GM23338 (cell line): Measurements from ENCODE around the gene CBLC. TPM values are rescaled to one million over a fixed set of nuclear protein-coding genes. Genes with fewer than 3 reads are reported as not detected.
A peak's percentile ranks its signal among the peaks of the same experiment; 100 is the strongest.

Experiments used
- ATAC-seq: fragments of 200-7000 bp; cut with Tn5 transposase; 3 replicates; pipeline ENCODE4 v1.9.1; 2020
- DNase-seq: peaks from one replicate; pipeline ENCODE4 v3.0.0-alpha.2; 2015; ENCODE audit warnings: low spot score
- H2AFZ ChIP-seq: fragments of 200-600 bp; sonication (generic); 2 replicates; pipeline ENCODE4 v1.8.0; 2016; ENCODE audit warnings: antibody characterized with exemption, mild to moderate bottlenecking, moderate library complexity
- H3F3A ChIP-seq: fragments of 200-600 bp; sonication (generic); replicated peaks from 2 replicates; pipeline ENCODE4 v1.8.0; 2017; ENCODE audit warnings: antibody characterized with exemption, mixed run types, low read depth
- H3K27ac ChIP-seq: fragments of 200-600 bp; sonication (generic); 2 replicates; pipeline ENCODE4 v1.6.1; 2016; ENCODE audit warnings: low read depth
- H3K27me3 ChIP-seq: fragments of 200-600 bp; sonication (generic); 2 replicates; pipeline ENCODE4 v1.8.0; 2016; ENCODE audit warnings: mild to moderate bottlenecking, mixed run types, moderate library complexity; ENCODE audit not compliant: insufficient read depth
- H3K36me3 ChIP-seq: fragments of 200-600 bp; sonication (generic); 2 replicates; pipeline ENCODE4 v1.8.0; 2016; ENCODE audit warnings: mild to moderate bottlenecking; ENCODE audit not compliant: insufficient read depth
- H3K4me1 ChIP-seq: fragments of 200-600 bp; sonication (generic); 2 replicates; pipeline ENCODE4 v1.8.0; 2016; ENCODE audit warnings: mild to moderate bottlenecking, moderate library complexity; ENCODE audit not compliant: insufficient read depth
- H3K4me2 ChIP-seq: fragments of 200-600 bp; sonication (generic); 2 replicates; pipeline ENCODE4 v1.7.1; 2017; ENCODE audit warnings: mixed run types
- H3K4me3 ChIP-seq: fragments of 200-600 bp; sonication (generic); 2 replicates; pipeline ENCODE4 v1.6.1; 2016; ENCODE audit warnings: mixed run types
- H3K79me2 ChIP-seq: fragments of 200-600 bp; sonication (generic); replicated peaks from 2 replicates; pipeline ENCODE4 v1.8.0; 2017; ENCODE audit warnings: mild to moderate bottlenecking; ENCODE audit not compliant: insufficient read depth
- H3K9me2 ChIP-seq: fragments of 200-600 bp; sonication (generic); 2 replicates; pipeline ENCODE4 v1.8.0; 2017; ENCODE audit not compliant: insufficient read depth
- H4K20me1 ChIP-seq: fragments of 200-600 bp; sonication (generic); replicated peaks from 2 replicates; pipeline ENCODE4 v1.8.0; 2017; ENCODE audit warnings: mild to moderate bottlenecking; ENCODE audit not compliant: insufficient read depth
- H3K27ac Mint-ChIP-seq: 2 replicates; pipeline ENCODE4 v1.8.0; 2020; ENCODE audit warnings: inconsistent platforms, mild to moderate bottlenecking, moderate library complexity, mixed read lengths
- H3K27me3 Mint-ChIP-seq: 3 replicates; pipeline ENCODE4 v1.8.0; 2022; ENCODE audit warnings: low read depth, mild to moderate bottlenecking, moderate library complexity, mixed read lengths, inconsistent platforms; ENCODE audit not compliant: insufficient read depth, poor library complexity
- H3K36me3 Mint-ChIP-seq: 3 replicates; pipeline ENCODE4 v1.8.0; 2021; ENCODE audit warnings: low read depth, mild to moderate bottlenecking, inconsistent platforms, moderate library complexity, mixed read lengths
- H3K4me1 Mint-ChIP-seq: 3 replicates; pipeline ENCODE4 v1.8.0; 2020; ENCODE audit warnings: mild to moderate bottlenecking, inconsistent platforms, mixed read lengths
- H3K4me3 Mint-ChIP-seq: 3 replicates; pipeline ENCODE4 v1.8.0; 2021; ENCODE audit warnings: moderate library complexity, mild to moderate bottlenecking, inconsistent platforms, mixed read lengths
- H3K9me3 Mint-ChIP-seq: 3 replicates; pipeline ENCODE4 v1.8.0; 2020; ENCODE audit warnings: moderate library complexity, mild to moderate bottlenecking, inconsistent platforms, mixed read lengths
- CREB1 ChIP-seq: fragments of 250-450 bp; sonication (Bioruptor Pico); IDR thresholded peaks from 2 replicates; pipeline ENCODE4 v1.5.0; 2020; ENCODE audit warnings: low read depth, mild to moderate bottlenecking, moderate library complexity
- EZH2 ChIP-seq: fragments of 200-600 bp; sonication (generic); IDR thresholded peaks from one replicate; pipeline ENCODE4 v1.8.0; 2017; ENCODE audit warnings: antibody characterized with exemption, mild to moderate bottlenecking, low read depth; ENCODE audit not compliant: unreplicated experiment
- JUNB ChIP-seq: IDR thresholded peaks from one replicate; pipeline ENCODE4 v1.6.1; 2016; ENCODE audit warnings: antibody characterized with exemption; ENCODE audit not compliant: unreplicated experiment
- NANOG ChIP-seq: IDR thresholded peaks from 2 replicates; pipeline ENCODE4 v1.6.1; 2016; ENCODE audit warnings: antibody characterized with exemption, borderline replicate concordance
- STAT1 ChIP-seq: IDR thresholded peaks from one replicate; pipeline ENCODE4 v1.6.1; 2016; ENCODE audit warnings: antibody characterized with exemption; ENCODE audit not compliant: unreplicated experiment
- ZNF114 ChIP-seq: fragments of 250-450 bp; sonication (Bioruptor Pico); IDR thresholded peaks from 2 replicates; pipeline ENCODE4 v1.5.0; 2020; ENCODE audit warnings: mild to moderate bottlenecking, moderate library complexity
- ZNF331 ChIP-seq: fragments of 250-450 bp; sonication (Bioruptor Pico); IDR thresholded peaks from 2 replicates; pipeline ENCODE4 v1.5.0; 2020; ENCODE audit warnings: low read depth, mild to moderate bottlenecking, moderate library complexity
- polyA plus RNA-seq: library from polyadenylated mRNA; unstranded; fragments of >200 nt; fragmentation: Nextera tagmentation; extraction: Ambion mirVana; gene quantifications from 2 replicates; pipeline ENCODE4 v1.2.1, GENCODE V29; 2016
- total RNA-seq: library from RNA; depleted of rRNA; stranded (reverse); fragments of >200 nt; shearing (Covaris generic); gene quantifications from 2 replicates; pipeline ENCODE4 v1.2.3, GENCODE V29; 2014
- TF ChIP-seq, protein P1 (sequence below): IDR thresholded peaks from one replicate; pipeline ENCODE4 v1.6.1; 2018; ENCODE audit warnings: antibody characterized with exemption; ENCODE audit not compliant: unreplicated experiment
- TF ChIP-seq, protein P2 (sequence below): fragments of 250-450 bp; sonication (Bioruptor Pico); IDR thresholded peaks from 2 replicates; pipeline ENCODE4 v1.5.0; 2020; ENCODE audit warnings: mild to moderate bottlenecking, moderate library complexity
- TF ChIP-seq, protein P3 (sequence below): IDR thresholded peaks from 2 replicates; pipeline ENCODE4 v1.6.1; 2016; ENCODE audit warnings: antibody characterized with exemption

CBLC gene
- total and polyA plus RNA-seq, 2 experiments from 2014 or later: 14.5 to 29.3 TPM

DNA sequence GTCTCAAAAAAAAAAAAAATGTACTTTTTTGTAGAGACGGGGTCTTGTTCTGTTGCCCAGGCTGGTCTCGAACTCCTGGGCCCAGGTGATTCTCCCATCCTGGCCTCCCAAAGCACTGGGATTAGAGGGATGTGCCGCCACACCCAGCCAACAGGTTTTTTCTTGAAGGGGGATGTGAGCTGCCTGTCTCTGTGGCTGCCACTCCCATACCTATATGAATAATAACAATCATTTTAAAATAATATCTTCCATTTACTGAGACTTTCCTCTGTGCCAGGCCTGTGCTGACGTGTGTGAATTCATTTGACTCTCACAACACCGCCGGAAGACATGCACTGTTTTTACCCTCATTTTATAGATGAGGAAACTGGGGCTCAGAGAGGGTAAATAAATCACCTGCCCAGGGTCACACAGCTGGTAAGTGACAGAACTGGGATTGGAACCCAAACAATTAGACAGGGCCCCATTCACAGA lies 36.4 kb upstream of the CBLC start (continued):
- TF ChIP-seq, protein P1, sequence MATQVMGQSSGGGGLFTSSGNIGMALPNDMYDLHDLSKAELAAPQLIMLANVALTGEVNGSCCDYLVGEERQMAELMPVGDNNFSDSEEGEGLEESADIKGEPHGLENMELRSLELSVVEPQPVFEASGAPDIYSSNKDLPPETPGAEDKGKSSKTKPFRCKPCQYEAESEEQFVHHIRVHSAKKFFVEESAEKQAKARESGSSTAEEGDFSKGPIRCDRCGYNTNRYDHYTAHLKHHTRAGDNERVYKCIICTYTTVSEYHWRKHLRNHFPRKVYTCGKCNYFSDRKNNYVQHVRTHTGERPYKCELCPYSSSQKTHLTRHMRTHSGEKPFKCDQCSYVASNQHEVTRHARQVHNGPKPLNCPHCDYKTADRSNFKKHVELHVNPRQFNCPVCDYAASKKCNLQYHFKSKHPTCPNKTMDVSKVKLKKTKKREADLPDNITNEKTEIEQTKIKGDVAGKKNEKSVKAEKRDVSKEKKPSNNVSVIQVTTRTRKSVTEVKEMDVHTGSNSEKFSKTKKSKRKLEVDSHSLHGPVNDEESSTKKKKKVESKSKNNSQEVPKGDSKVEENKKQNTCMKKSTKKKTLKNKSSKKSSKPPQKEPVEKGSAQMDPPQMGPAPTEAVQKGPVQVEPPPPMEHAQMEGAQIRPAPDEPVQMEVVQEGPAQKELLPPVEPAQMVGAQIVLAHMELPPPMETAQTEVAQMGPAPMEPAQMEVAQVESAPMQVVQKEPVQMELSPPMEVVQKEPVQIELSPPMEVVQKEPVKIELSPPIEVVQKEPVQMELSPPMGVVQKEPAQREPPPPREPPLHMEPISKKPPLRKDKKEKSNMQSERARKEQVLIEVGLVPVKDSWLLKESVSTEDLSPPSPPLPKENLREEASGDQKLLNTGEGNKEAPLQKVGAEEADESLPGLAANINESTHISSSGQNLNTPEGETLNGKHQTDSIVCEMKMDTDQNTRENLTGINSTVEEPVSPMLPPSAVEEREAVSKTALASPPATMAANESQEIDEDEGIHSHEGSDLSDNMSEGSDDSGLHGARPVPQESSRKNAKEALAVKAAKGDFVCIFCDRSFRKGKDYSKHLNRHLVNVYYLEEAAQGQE: no peak
- TF ChIP-seq CREB1 (CRISPR knock-in tag): no peak
- no peak for TF ChIP-seq ZNF114 (CRISPR knock-in tag)

DNA sequence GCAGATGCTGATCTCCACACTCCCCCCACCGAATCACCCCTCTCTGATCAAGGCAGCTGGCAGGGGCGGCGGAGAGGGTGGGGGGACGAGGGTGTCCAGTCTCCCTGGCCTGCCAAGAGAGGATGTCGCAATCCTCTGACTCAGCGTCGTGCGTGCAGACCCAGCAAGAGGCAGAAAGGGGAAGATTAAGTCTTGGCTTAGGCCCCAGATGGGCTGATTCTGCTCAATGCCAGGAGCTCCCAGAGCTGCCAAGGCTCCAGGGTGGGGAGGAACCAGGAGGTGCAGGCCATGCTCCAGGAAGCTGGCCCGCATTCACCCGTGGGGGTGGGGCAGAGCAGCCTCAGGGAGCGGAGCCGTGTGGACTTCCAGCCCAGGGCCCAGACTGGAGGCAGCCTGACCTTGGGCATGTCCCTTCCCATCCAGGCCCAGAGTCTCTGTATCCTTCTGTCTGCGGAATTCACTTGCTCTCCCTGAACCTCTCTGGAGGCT lies 35.8 kb upstream of the CBLC start:
- Histone ChIP-seq H3K4me3 (no peak overlapping the region), H4K20me1 (no peaks in the 10 kb centered on the region), H2AFZ (peak overlapping the region; percentile 90; the same call in 1 of the 2 replicates), H3K9me2 (no peaks in the 10 kb centered on the region), H3K27me3 (peaks cover 23% of the 10 kb centered on the region), H3K79me2 (no peaks in the 10 kb centered on the region), H3F3A (no peaks in the 10 kb centered on the region), H3K27ac (no peak overlapping the region), H3K36me3 (no peaks in the 10 kb centered on the region), H3K4me2 (peak overlapping the region; percentile 55; the same call in 1 of the 2 replicates), H3K4me1 (no peaks in the 10 kb centered on the region)
- Mint-ChIP-seq H3K4me1 (peaks cover 16% of the 10 kb centered on the region), H3K27ac (no peak overlapping the region), H3K4me3 (no peak overlapping the region), H3K36me3 (no peaks in the 10 kb centered on the region), H3K27me3 (peaks cover 20% of the 10 kb centered on the region), H3K9me3 (no peaks in the 10 kb centered on the region)
- DNase-seq: no peak
- TF ChIP-seq JUNB (no peak), NANOG (no peak), CREB1 (CRISPR knock-in tag) (no peak), ZNF331 (CRISPR knock-in tag) (no peak), STAT1 (no peak), EZH2 (no peak)
- TF ChIP-seq, protein P2, sequence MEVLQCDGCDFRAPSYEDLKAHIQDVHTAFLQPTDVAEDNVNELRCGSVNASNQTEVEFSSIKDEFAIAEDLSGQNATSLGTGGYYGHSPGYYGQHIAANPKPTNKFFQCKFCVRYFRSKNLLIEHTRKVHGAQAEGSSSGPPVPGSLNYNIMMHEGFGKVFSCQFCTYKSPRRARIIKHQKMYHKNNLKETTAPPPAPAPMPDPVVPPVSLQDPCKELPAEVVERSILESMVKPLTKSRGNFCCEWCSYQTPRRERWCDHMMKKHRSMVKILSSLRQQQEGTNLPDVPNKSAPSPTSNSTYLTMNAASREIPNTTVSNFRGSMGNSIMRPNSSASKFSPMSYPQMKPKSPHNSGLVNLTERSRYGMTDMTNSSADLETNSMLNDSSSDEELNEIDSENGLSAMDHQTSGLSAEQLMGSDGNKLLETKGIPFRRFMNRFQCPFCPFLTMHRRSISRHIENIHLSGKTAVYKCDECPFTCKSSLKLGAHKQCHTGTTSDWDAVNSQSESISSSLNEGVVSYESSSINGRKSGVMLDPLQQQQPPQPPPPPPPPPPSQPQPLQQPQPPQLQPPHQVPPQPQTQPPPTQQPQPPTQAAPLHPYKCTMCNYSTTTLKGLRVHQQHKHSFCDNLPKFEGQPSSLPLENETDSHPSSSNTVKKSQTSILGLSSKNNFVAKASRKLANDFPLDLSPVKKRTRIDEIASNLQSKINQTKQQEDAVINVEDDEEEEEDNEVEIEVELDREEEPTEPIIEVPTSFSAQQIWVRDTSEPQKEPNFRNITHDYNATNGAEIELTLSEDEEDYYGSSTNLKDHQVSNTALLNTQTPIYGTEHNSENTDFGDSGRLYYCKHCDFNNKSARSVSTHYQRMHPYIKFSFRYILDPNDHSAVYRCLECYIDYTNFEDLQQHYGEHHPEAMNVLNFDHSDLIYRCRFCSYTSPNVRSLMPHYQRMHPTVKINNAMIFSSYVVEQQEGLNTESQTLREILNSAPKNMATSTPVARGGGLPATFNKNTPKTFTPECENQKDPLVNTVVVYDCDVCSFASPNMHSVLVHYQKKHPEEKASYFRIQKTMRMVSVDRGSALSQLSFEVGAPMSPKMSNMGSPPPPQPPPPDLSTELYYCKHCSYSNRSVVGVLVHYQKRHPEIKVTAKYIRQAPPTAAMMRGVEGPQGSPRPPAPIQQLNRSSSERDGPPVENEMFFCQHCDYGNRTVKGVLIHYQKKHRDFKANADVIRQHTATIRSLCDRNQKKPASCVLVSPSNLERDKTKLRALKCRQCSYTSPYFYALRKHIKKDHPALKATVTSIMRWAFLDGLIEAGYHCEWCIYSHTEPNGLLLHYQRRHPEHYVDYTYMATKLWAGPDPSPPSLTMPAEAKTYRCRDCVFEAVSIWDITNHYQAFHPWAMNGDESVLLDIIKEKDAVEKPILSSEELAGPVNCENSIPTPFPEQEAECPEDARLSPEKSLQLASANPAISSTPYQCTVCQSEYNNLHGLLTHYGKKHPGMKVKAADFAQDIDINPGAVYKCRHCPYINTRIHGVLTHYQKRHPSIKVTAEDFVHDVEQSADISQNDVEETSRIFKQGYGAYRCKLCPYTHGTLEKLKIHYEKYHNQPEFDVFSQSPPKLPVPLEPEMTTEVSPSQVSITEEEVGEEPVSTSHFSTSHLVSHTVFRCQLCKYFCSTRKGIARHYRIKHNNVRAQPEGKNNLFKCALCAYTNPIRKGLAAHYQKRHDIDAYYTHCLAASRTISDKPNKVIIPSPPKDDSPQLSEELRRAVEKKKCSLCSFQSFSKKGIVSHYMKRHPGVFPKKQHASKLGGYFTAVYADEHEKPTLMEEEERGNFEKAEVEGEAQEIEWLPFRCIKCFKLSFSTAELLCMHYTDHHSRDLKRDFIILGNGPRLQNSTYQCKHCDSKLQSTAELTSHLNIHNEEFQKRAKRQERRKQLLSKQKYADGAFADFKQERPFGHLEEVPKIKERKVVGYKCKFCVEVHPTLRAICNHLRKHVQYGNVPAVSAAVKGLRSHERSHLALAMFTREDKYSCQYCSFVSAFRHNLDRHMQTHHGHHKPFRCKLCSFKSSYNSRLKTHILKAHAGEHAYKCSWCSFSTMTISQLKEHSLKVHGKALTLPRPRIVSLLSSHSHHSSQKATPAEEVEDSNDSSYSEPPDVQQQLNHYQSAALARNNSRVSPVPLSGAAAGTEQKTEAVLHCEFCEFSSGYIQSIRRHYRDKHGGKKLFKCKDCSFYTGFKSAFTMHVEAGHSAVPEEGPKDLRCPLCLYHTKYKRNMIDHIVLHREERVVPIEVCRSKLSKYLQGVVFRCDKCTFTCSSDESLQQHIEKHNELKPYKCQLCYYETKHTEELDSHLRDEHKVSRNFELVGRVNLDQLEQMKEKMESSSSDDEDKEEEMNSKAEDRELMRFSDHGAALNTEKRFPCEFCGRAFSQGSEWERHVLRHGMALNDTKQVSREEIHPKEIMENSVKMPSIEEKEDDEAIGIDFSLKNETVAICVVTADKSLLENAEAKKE (CRISPR knock-in tag): no peak
- TF ChIP-seq, protein P3, sequence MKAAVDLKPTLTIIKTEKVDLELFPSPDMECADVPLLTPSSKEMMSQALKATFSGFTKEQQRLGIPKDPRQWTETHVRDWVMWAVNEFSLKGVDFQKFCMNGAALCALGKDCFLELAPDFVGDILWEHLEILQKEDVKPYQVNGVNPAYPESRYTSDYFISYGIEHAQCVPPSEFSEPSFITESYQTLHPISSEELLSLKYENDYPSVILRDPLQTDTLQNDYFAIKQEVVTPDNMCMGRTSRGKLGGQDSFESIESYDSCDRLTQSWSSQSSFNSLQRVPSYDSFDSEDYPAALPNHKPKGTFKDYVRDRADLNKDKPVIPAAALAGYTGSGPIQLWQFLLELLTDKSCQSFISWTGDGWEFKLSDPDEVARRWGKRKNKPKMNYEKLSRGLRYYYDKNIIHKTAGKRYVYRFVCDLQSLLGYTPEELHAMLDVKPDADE: no peak
- TF ChIP-seq, protein P1: no peak
- peak; percentile 58 for ATAC-seq
